CD4-positive, alpha-beta T cell (primary cell): ENCODE data around the gene PPP1CA. TPM values are rescaled to one million over a fixed set of nuclear protein-coding genes. Genes with fewer than 3 reads are reported as not detected.
A peak's percentile ranks its signal among the peaks of the same experiment; 100 is the strongest.

Experiments used
- ATAC-seq: fragments of 200-7000 bp; cut with Tn5 transposase; one replicate; pipeline ENCODE4 v1.10.0; 2022; ENCODE audit warnings: mild to moderate bottlenecking; ENCODE audit not compliant: poor library complexity
- CTCF ChIA-PET: fragments of 350-600 bp; sonication (Branson Sonifier 250); formaldehyde crosslinking; loops from one replicate; lab custom pipeline; 2021; ENCODE audit warnings: antibody characterized with exemption, inconsistent platforms; lab: Charles Lee
- POLR2A ChIA-PET: fragments of 350-600 bp; sonication (Branson Sonifier 250); formaldehyde crosslinking; loops from one replicate; lab custom pipeline; 2021; ENCODE audit warnings: antibody characterized with exemption, inconsistent platforms; lab: Charles Lee
- DNase-seq, 14 experiments: peaks; one replicate each; pipeline ENCODE4 v3.0.0-alpha.2; 2013 to 2020; ENCODE audit warnings: mixed read lengths in 2 of 14
- H3K27ac ChIP-seq, 2 donors: one replicate each; pipeline versions ENCODE4 v1.5.1 to v1.7.0; 2013; ENCODE audit warnings: low read length in 2 of 2, low read depth in 1 of 2, mild to moderate bottlenecking in 1 of 2
- H3K27me3 ChIP-seq, 2 experiments: 1 replicate in 1 of 2; 2 replicates in 1 of 2; pipeline versions ENCODE4 v1.6.1 to v1.7.0; 2013; ENCODE audit warnings: low read length in 2 of 2, control low read depth in 1 of 2, mild to moderate bottlenecking in 1 of 2, moderate library complexity in 1 of 2; ENCODE audit not compliant: insufficient read depth in 2 of 2, control insufficient read depth in 1 of 2
- H3K36me3 ChIP-seq: one replicate; pipeline ENCODE4 v1.6.1; 2013; ENCODE audit warnings: low read length, control low read depth; ENCODE audit not compliant: insufficient read depth
- H3K4me1 ChIP-seq: one replicate; pipeline ENCODE4 v1.6.1; 2013; ENCODE audit warnings: low read length, control low read depth; ENCODE audit not compliant: insufficient read depth
- H3K4me3 ChIP-seq: one replicate; pipeline ENCODE4 v1.5.1; 2013; ENCODE audit warnings: mild to moderate bottlenecking, low read length, moderate library complexity
- H3K9me3 ChIP-seq, 2 experiments: 1 replicate in 1 of 2; 2 replicates in 1 of 2; pipeline versions ENCODE4 v1.6.1 to v1.7.0; 2013; ENCODE audit warnings: low read length in 2 of 2, mild to moderate bottlenecking in 2 of 2, control low read depth in 1 of 2, moderate library complexity in 1 of 2; ENCODE audit not compliant: control insufficient read depth in 1 of 2, insufficient read depth in 1 of 2
- H3K27ac Mint-ChIP-seq: one replicate; pipeline ENCODE4 v1.8.0; 2020; ENCODE audit warnings: mixed read lengths
- H3K27me3 Mint-ChIP-seq: one replicate; pipeline ENCODE4 v1.8.0; 2021; ENCODE audit warnings: mixed read lengths
- H3K36me3 Mint-ChIP-seq: one replicate; pipeline ENCODE4 v1.8.0; 2021; ENCODE audit warnings: low read depth, mixed read lengths
- H3K4me1 Mint-ChIP-seq: one replicate; pipeline ENCODE4 v1.8.0; 2021; ENCODE audit warnings: low read depth, mixed read lengths
- H3K4me3 Mint-ChIP-seq: one replicate; pipeline ENCODE4 v1.8.0; 2020; ENCODE audit warnings: mild to moderate bottlenecking, mixed read lengths
- H3K9me3 Mint-ChIP-seq: one replicate; pipeline ENCODE4 v1.8.0; 2020; ENCODE audit warnings: mixed read lengths
- intact Hi-C, 2 experiments: fragments of 100-400 bp; cut with DNase I in 1 of 2; cut with micrococcal nuclease in 1 of 2; formaldehyde crosslinking; loops; one replicate each; pipeline versions ENCODE4 v1.15.1 to v1.9.0; 2023 to 2025; cut with DNase I, micrococcal nuclease
- total RNA-seq, 174 experiments: library from RNA in 2 of 174; stranded (reverse) in 2 of 174; gene quantifications; one replicate each; pipeline ENCODE4 v1.2.3 and lab custom pipeline; 2021 to 2026
- TF ChIP-seq, protein P1 (sequence below): fragments of 200-600 bp; IDR thresholded peaks from one replicate; pipeline ENCODE4 v1.8.0; 2022; ENCODE audit warnings: antibody characterized with exemption, mild to moderate bottlenecking

The PPP1CA gene
- total RNA-seq, 2 experiments from 2014 or later: 42.0 to 45.5 TPM

DNA sequence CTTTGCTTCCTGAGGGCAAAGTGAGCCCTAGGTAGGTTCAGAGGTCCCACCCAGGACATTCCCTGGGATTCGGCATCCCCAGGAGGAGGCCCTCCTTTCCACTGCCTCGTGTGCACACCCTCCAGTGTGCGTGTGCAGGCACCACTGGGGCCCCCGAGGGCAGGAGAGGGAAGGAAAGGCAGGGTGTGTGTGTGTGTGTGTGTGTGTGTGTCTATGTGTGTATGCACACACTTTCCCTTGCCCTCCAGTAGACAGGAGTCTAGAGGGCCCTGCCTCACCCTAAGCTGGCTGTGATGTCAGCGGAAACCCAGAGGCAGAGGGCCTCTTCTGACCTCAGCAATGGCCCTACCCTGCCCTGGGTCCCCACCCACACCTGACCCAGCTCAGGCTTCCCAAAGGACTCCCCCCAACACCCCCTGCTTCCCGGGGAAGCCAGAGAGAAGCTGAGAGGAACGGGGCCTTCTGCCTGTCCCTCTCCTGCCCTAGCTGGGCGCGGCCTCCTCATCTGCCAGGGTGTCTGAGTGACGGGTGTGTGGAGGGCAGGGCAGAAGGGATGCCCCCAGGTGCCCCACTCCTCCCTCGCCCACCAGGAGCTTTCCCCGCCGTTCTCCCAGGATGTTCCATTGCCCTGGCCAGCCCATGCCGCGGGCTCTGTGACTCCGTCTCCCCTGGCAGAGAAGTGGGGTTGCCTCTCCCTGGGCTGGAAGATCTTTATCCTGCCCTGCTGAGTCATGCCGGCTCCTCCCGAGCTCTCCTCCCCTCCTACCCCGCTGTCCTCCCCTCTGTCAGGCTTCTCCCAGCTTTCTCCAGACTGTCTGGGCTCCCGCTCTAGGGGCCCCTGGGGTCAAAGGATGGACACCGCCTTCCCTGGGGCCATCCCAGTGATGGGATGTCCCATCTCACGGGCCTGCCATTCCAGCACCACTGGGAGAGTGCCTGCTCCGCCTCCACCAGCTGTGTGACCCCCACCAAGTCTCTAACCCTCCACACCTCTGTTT, 22.3 kb downstream of the PPP1CA start:
- Mint-ChIP-seq H3K9me3 (no peaks in the 10 kb centered on the region), H3K36me3 (no peaks in the 10 kb centered on the region), H3K27me3 (peaks cover 20% of the 10 kb centered on the region), H3K27ac (no peak overlapping the region), H3K4me3 (no peak overlapping the region), H3K4me1 (peaks cover 16% of the 10 kb centered on the region)
- H3K36me3 ChIP-seq: no peaks in the 10 kb centered on the region
- peaks cover 34% of the 10 kb centered on the region for H3K4me1 ChIP-seq
- H3K27ac ChIP-seq: no peak overlapping the region
- no peak for ATAC-seq
- ChIA-PET POLR2A (interaction anchor here (0.5 to 4.0 kb wide), 3 partner anchors 27 to 272 kb away, joined by 3 to 56 read pairs (median 4); partner anchors contain the start of genes POLD4 and SSH3), CTCF (interaction anchor here (6.0 kb wide), 1 partner anchor 26 kb away, joined by 241 read pairs; the partner anchor contains the start of gene POLD4)
- intact Hi-C loops: loop anchor here (5.0 to 10.0 kb wide), 3 partner anchors 32 to 422 kb away; partner anchors contain the start of genes KDM2A (in 1 of the 2) and PC (in 1 of the 2)
- DNase-seq: no peak
- H3K4me3 ChIP-seq: no peak overlapping the region
- peaks cover 6 to 10% of the 10 kb centered on the region in 2 experiments for H3K27me3 ChIP-seq
- TF ChIP-seq, protein P1, sequence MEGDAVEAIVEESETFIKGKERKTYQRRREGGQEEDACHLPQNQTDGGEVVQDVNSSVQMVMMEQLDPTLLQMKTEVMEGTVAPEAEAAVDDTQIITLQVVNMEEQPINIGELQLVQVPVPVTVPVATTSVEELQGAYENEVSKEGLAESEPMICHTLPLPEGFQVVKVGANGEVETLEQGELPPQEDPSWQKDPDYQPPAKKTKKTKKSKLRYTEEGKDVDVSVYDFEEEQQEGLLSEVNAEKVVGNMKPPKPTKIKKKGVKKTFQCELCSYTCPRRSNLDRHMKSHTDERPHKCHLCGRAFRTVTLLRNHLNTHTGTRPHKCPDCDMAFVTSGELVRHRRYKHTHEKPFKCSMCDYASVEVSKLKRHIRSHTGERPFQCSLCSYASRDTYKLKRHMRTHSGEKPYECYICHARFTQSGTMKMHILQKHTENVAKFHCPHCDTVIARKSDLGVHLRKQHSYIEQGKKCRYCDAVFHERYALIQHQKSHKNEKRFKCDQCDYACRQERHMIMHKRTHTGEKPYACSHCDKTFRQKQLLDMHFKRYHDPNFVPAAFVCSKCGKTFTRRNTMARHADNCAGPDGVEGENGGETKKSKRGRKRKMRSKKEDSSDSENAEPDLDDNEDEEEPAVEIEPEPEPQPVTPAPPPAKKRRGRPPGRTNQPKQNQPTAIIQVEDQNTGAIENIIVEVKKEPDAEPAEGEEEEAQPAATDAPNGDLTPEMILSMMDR: no peak
- H3K9me3 ChIP-seq: no peaks in the 10 kb centered on the region

DNA sequence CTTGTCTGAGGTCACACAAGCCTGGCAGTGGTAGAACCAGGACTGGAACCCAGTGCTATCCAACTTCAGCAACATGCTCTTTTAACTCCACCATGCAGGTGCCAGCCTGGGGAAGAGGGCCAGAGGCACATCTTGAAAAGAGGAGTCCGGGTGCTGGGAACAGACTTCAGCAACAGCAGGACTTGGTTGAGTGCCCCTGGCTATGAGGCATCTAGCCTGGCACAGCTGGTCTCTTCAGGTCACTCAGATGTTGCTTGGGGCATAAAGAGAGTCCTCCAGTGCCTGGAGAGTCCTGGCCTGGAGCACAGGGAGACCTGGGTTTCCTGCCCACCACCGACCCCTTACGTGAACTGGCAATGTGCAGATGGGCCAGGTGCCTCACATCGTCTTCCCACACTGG, 23.1 kb downstream of the PPP1CA start:
- peaks cover 41% of the 10 kb centered on the region for H3K4me1 ChIP-seq
- POLR2A ChIA-PET: interaction anchor here (3.2 kb wide), 1 partner anchor 25 kb away, joined by 16 read pairs; the partner anchor contains the start of gene POLD4
- peaks cover 2% of the 10 kb centered on the region for H3K36me3 Mint-ChIP-seq
- H3K9me3 Mint-ChIP-seq: no peaks in the 10 kb centered on the region
- peaks cover 6 to 16% of the 10 kb centered on the region in 2 experiments for H3K27me3 ChIP-seq
- peaks cover 24% of the 10 kb centered on the region for H3K4me1 Mint-ChIP-seq
- H3K36me3 ChIP-seq: no peaks in the 10 kb centered on the region
- no peak overlapping the region for H3K27ac ChIP-seq
- ATAC-seq: no peak
- CTCF ChIA-PET: interaction anchor here (1.3 kb wide), 1 partner anchor 22 kb away, joined by 3 read pairs; no protein-coding TSS in a partner anchor
- H3K27ac Mint-ChIP-seq: no peak overlapping the region
- H3K9me3 ChIP-seq: no peaks in the 10 kb centered on the region
- H3K4me3 ChIP-seq: no peak overlapping the region
- peaks cover 28% of the 10 kb centered on the region for H3K27me3 Mint-ChIP-seq
- H3K4me3 Mint-ChIP-seq: no peak overlapping the region
- intact Hi-C loops: no loop called here
- TF ChIP-seq, protein P1: no peak
- DNase-seq: no peak

DNA sequence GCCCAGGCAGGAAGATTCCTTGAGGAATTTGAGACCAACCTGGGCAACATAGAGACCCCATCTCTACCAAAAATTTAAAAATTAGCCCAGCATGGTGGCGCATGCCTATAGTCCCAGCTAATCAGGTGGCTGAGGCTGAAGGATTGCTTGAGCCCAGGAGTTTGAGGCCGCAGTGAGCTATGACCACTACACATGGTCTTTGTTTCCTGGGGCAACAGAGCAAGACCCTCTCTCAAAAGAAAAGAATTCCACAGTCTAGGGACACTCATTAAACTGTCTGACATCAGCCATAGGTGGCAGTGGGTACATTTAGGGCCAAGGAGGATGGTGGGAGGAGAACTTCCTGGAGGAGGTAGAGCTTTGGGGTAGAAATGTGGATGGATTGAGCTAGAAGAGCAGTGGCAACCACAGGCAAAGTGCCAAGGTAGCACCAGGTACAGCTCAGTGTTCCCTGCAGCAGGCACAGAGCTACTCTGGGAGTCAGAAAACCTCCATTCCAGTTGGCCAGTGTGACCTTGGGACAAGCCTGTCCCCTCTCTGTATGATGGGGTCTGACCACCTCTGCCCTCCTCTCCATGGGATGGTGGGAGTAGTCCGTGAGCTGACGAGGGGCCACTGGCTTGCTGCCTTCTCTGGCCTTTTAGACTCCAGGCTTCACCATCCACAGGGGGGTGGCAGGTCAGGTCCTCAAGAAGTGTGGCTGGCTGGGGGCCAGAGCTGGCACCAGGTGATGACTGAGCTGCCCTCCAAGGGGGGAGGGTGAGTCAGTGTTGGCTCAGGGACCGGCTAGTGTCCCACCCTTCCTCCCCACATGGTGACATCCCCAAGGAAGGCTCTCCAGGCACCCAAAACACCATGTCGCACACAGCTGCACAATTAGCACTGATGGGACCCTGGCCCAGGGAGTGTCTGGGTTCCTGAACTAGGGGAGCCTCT, 24.5 kb downstream of the PPP1CA start:
- H3K27ac Mint-ChIP-seq: no peak overlapping the region
- H3K9me3 Mint-ChIP-seq: no peaks in the 10 kb centered on the region
- H3K27me3 ChIP-seq: peaks cover 6 to 16% of the 10 kb centered on the region in 2 experiments
- H3K27ac ChIP-seq: no peak overlapping the region
- no peak for ATAC-seq
- peaks cover 22% of the 10 kb centered on the region for H3K4me1 Mint-ChIP-seq
- no peak overlapping the region for H3K4me3 ChIP-seq
- H3K36me3 ChIP-seq: no peaks in the 10 kb centered on the region
- intact Hi-C loops: no loop called here
- ChIA-PET POLR2A (interaction anchor here (1.1 to 3.2 kb wide), 3 partner anchors 9 to 24 kb away, joined by 3 to 16 read pairs (median 5); partner anchors contain the start of gene POLD4), CTCF (interaction anchor here (0.7 to 5.6 kb wide), 5 partner anchors 13 to 261 kb away, joined by 3 to 24 read pairs (median 9); no protein-coding TSS in a partner anchor)
- H3K4me3 Mint-ChIP-seq: peak overlapping the region; percentile 38
- DNase-seq: no peak
- peaks cover 38% of the 10 kb centered on the region for H3K4me1 ChIP-seq
- H3K27me3 Mint-ChIP-seq: peaks cover 26% of the 10 kb centered on the region
- TF ChIP-seq, protein P1: no peak
- H3K36me3 Mint-ChIP-seq: peaks cover 5% of the 10 kb centered on the region
- H3K9me3 ChIP-seq: no peaks in the 10 kb centered on the region
